ENCODE data around the gene MRPS24.

- TF ChIP-seq U2AF1 (optimal IDR thresholded peaks at IDR 0.05; ENCODE audit: low read depth, low read length) (no peak), JUN (CRISPR knock-in tag; IDR thresholded peaks at IDR 0.05) (no peak), ZBTB33 (CRISPR knock-in tag; IDR thresholded peaks at IDR 0.05) (no peak), TCF7L2 (IDR thresholded peaks at IDR 0.05; ENCODE audit: low read depth, low read length) (no peak)
Measured at GRCh38 chr7:43855176-43855575, 14.1 kb downstream of the MRPS24 start.

Measured in HepG2 (cell line).